Measurements from ENCODE around the gene DDX46. TPM values are rescaled to one million over a fixed set of nuclear protein-coding genes. Genes with fewer than 3 reads are reported as not detected.
A peak's percentile ranks its signal among the peaks of the same experiment; 100 is the strongest.

DDX46 gene
- polyA plus RNA-seq, 1 experiment: 45.4 TPM

DNA sequence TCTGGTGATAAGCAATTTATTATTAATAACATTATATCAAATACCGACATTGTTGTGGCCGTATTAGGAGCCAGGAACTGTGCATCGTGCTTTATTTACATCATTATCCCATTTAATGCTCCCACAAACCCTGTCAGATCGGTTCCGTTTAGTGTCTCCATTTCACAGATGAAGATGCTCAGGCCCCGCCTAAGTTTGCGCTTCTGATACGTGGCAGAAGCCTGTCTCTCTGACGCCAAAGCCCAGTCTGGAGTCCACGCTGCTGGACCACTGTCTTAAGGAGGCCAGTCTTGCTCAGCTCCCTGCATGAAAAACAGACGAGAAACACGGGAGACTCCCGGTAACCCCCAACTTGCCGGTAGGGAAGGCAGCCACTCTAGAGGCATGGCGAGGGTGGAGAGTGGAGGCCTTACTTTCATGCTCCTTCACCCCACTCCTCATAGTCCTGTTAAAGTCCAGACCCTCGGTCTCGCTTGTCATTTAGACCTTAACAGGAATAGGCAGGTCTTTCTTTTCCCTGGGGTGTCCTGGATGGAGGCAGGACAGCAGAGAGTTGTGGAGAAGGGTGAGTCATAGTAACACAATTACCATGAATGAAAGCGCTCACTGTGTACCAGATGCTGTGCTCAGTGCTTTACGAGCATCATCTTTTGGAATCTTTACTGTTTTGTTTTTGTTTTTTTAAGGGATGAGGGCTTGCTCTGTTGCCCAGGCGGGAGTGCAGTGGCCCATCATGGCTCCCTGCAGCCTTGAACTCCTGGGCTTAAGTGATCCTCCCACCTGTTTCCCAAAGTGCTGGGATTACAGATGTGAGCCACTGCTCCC lies 116.5 kb downstream of the DDX46 start:
- POLR2A ChIA-PET: interaction anchor here (1.2 to 1.7 kb wide), 4 partner anchors 13 to 30 kb away, joined by 3 to 9 read pairs (median 5); partner anchors contain the start of genes C5orf24 and PCBD2
- peak overlapping the region; percentile 94 for H3K27ac ChIP-seq (ENCODE audit: low read depth, low read length)
- peak; percentile 68 for DNase-seq (ENCODE audit: low read depth, low spot score)
- no peaks in the 10 kb centered on the region; the same call in 1 of the 2 replicates for H3K9me3 ChIP-seq (ENCODE audit: control insufficient read depth, insufficient read depth, low read length)
- TF ChIP-seq CTCF (IDR thresholded peaks at IDR 0.05; ENCODE audit: low read depth, low read length): no peak
- CTCF ChIA-PET: no interaction called here
- H3K4me3 ChIP-seq (ENCODE audit: low read depth, low read length): peak overlapping the region; percentile 91
- no peaks in the 10 kb centered on the region for H3K27me3 ChIP-seq (ENCODE audit: control insufficient read depth, insufficient read depth, low read length)

DNA sequence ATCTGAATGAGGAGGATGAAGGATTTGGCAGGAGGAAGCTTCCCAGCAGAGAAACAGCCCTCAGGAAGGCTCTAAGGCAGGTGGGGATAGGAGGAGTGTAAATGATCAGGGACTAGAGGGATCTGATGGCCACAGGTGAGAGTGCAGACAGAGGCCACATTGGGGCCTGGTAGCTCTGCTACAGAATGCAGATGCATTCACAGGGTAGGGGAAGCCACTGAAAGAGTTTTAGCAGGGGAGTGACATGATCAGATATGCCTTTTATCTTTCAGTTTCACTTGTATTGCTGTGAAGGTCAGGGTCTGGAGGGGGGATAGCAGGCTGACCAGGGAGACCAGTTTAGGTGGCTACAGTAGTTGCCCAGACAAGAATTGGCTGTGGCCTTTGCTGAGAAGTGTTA lies 118.6 kb downstream of the DDX46 start:
- POLR2A ChIA-PET: no interaction called here

GRCh38 chr5:134878403-134878802 lies 119.8 kb downstream of the DDX46 start:
- no peak for TF ChIP-seq CTCF (IDR thresholded peaks at IDR 0.05; ENCODE audit: low read depth, low read length)
- H3K27me3 ChIP-seq (ENCODE audit: control insufficient read depth, insufficient read depth, low read length): no peaks in the 10 kb centered on the region
- no peak overlapping the region for H3K4me3 ChIP-seq (ENCODE audit: low read depth, low read length)
- no peak overlapping the region for H3K27ac ChIP-seq (ENCODE audit: low read depth, low read length)
- no peak for DNase-seq (ENCODE audit: low read depth, low spot score)
- ChIA-PET POLR2A (no interaction called here), CTCF (no interaction called here)
- no peaks in the 10 kb centered on the region; the same call in 1 of the 2 replicates for H3K9me3 ChIP-seq (ENCODE audit: control insufficient read depth, insufficient read depth, low read length)

More for the DNA sequence above, 118.6 kb downstream of the DDX46 start:
- no peaks in the 10 kb centered on the region for H3K27me3 ChIP-seq (ENCODE audit: control insufficient read depth, insufficient read depth, low read length)
- TF ChIP-seq CTCF (IDR thresholded peaks at IDR 0.05; ENCODE audit: low read depth, low read length): no peak
- CTCF ChIA-PET: no interaction called here
- H3K4me3 ChIP-seq (ENCODE audit: low read depth, low read length): no peak overlapping the region
- no peak for DNase-seq (ENCODE audit: low read depth, low spot score)
- no peaks in the 10 kb centered on the region; the same call in 1 of the 2 replicates for H3K9me3 ChIP-seq (ENCODE audit: control insufficient read depth, insufficient read depth, low read length)
- no peak overlapping the region for H3K27ac ChIP-seq (ENCODE audit: low read depth, low read length)

DNA sequence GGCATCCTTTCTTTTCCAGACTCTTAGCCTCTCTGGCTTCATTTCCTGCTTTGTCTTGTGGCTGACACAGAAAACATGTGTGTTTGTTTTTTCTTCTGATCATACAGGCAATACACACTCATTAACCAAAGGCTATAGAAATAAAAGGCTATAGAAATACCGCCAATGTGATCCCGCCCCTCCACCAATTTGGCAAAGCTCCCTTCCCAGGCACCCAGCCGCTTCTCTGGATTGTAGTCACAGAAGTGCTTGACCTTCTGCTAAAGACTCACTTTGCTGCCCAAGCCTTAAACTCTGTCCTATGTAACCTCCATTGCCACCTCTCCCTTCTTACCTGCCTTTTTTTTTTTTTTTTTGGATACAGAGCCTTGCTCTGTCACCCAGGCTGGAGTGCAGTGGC lies 120.9 kb downstream of the DDX46 start:
- POLR2A ChIA-PET: no interaction called here

More for the DNA sequence above, 120.9 kb downstream of the DDX46 start:
- no peak overlapping the region for H3K4me3 ChIP-seq (ENCODE audit: low read depth, low read length)
- TF ChIP-seq CTCF (IDR thresholded peaks at IDR 0.05; ENCODE audit: low read depth, low read length): no peak
- H3K27ac ChIP-seq (ENCODE audit: low read depth, low read length): no peak overlapping the region
- no peaks in the 10 kb centered on the region for H3K27me3 ChIP-seq (ENCODE audit: control insufficient read depth, insufficient read depth, low read length)
- H3K9me3 ChIP-seq (ENCODE audit: control insufficient read depth, insufficient read depth, low read length): no peaks in the 10 kb centered on the region; the same call in 1 of the 2 replicates
- CTCF ChIA-PET: no interaction called here
- DNase-seq (ENCODE audit: low read depth, low spot score): no peak

Small RNA genes lying within 50 kb of the gene (small RNA-seq; reads per million reads assigned to genes)
- not detected for gene RNU6-757P (ENCODE audit: insufficient read length, low read depth)

Other genes starting within 250 kb of the DDX46 start
- 12.4 and 13.2 TPM in 2 replicates for gene JADE2, start 233.1 kb upstream of the DDX46 start, polyA plus RNA-seq (2011; rRNA removed)
- gene SAR1B, start 126.0 kb upstream of the DDX46 start, polyA plus RNA-seq (2011; rRNA removed): 63.8 and 81.6 TPM in 2 replicates
- 35.9 and 46.7 TPM in 2 replicates for gene SEC24A, start 110.0 kb upstream of the DDX46 start, polyA plus RNA-seq (2011; rRNA removed)
- gene CAMLG, start 20.2 kb upstream of the DDX46 start, polyA plus RNA-seq (2011; rRNA removed): 22.8 and 29.3 TPM in 2 replicates
- 73.0 and 92.3 TPM in 2 replicates for gene C5orf24, start 87.2 kb downstream of the DDX46 start, polyA plus RNA-seq (2011; rRNA removed)
- gene TXNDC15, start 115.6 kb downstream of the DDX46 start, polyA plus RNA-seq (2011; rRNA removed): 102 and 109 TPM in 2 replicates
- 4.5 and 4.8 TPM in 2 replicates for gene PCBD2, start 146.4 kb downstream of the DDX46 start, polyA plus RNA-seq (2011; rRNA removed)
- gene CATSPER3, start 209.1 kb downstream of the DDX46 start, polyA plus RNA-seq (2011; rRNA removed): 0.21 and 0.22 TPM in 2 replicates